Peyer's patch (tissue), 4 donors: ENCODE data around the gene GJA10.

Source experiments
- CTCF ChIP-seq, 6 experiments: fragments of 450-650 bp in 4 of 6; fragments of 200-600 bp in 2 of 6; sonication (generic) in 1 of 6; IDR thresholded peaks; one replicate each; pipeline ENCODE4 v1.5.1; 2017 to 2019; ENCODE audit warnings: antibody characterized with exemption in 6 of 6, mild to moderate bottlenecking in 3 of 6, moderate library complexity in 1 of 6
- POLR2A ChIP-seq, 2 donors: fragments of 450-650 bp; IDR thresholded peaks; one replicate each; pipeline ENCODE4 v1.5.1; 2017; ENCODE audit warnings: antibody characterized with exemption in 2 of 2, mild to moderate bottlenecking in 2 of 2, moderate library complexity in 2 of 2

GRCh38 chr6:89887452-89888137 is 6.7 kb upstream of the GJA10 start:
- TF ChIP-seq CTCF (IDR thresholded peaks at IDR 0.05) (no peak), POLR2A (IDR thresholded peaks at IDR 0.05) (no peak)
